Glutamatergic neuron (in vitro differentiated cells): Measurements from ENCODE around the gene IL17A. TPM values are rescaled to one million over a fixed set of nuclear protein-coding genes. Genes with fewer than 3 reads are reported as not detected.

Experiments
- DNase-seq: peaks from one replicate; pipeline ENCODE4 v3.0.0; 2022
- H3K27ac Mint-ChIP-seq: one replicate; pipeline ENCODE4 v1.8.0; 2020; ENCODE audit warnings: mild to moderate bottlenecking, mixed read lengths, inconsistent platforms; ENCODE audit not compliant: unreplicated experiment
- H3K27me3 Mint-ChIP-seq: one replicate; pipeline ENCODE4 v1.8.0; 2020; ENCODE audit warnings: mild to moderate bottlenecking, moderate library complexity, mixed read lengths, inconsistent platforms; ENCODE audit not compliant: unreplicated experiment
- H3K36me3 Mint-ChIP-seq: one replicate; pipeline ENCODE4 v1.8.0; 2020; ENCODE audit warnings: mild to moderate bottlenecking, mixed read lengths, inconsistent platforms; ENCODE audit not compliant: unreplicated experiment
- H3K4me1 Mint-ChIP-seq: one replicate; pipeline ENCODE4 v1.8.0; 2020; ENCODE audit warnings: mild to moderate bottlenecking, low read depth, mixed read lengths, inconsistent platforms; ENCODE audit not compliant: unreplicated experiment
- H3K4me3 Mint-ChIP-seq: one replicate; pipeline ENCODE4 v1.8.0; 2020; ENCODE audit warnings: mild to moderate bottlenecking, mixed read lengths, inconsistent platforms; ENCODE audit not compliant: unreplicated experiment
- H3K9me3 Mint-ChIP-seq: one replicate; pipeline ENCODE4 v1.8.0; 2020; ENCODE audit warnings: mild to moderate bottlenecking, moderate library complexity, mixed read lengths, inconsistent platforms; ENCODE audit not compliant: unreplicated experiment
- total RNA-seq: library from RNA; stranded (reverse); fragmentation: NEBNext Ultra II Directional; extraction: Animal tissue kit (Norgen Biotek cat#: 25700); gene quantifications from one replicate; pipeline ENCODE4 v1.2.1, GENCODE V29; 2021; ENCODE audit not compliant: unreplicated experiment
- TF ChIP-seq, protein P1 (sequence below): fragments of 200-600 bp; sonication (generic); IDR thresholded peaks from one replicate; pipeline ENCODE4 v1.5.0; 2021; ENCODE audit not compliant: partially characterized antibody, unreplicated experiment

The IL17A gene
- total RNA-seq, 1 donor from 2014 or later: not detected

- no peaks in the 10 kb centered on the region for H3K9me3 Mint-ChIP-seq
- H3K36me3 Mint-ChIP-seq: no peaks in the 10 kb centered on the region
- TF ChIP-seq, protein P1, sequence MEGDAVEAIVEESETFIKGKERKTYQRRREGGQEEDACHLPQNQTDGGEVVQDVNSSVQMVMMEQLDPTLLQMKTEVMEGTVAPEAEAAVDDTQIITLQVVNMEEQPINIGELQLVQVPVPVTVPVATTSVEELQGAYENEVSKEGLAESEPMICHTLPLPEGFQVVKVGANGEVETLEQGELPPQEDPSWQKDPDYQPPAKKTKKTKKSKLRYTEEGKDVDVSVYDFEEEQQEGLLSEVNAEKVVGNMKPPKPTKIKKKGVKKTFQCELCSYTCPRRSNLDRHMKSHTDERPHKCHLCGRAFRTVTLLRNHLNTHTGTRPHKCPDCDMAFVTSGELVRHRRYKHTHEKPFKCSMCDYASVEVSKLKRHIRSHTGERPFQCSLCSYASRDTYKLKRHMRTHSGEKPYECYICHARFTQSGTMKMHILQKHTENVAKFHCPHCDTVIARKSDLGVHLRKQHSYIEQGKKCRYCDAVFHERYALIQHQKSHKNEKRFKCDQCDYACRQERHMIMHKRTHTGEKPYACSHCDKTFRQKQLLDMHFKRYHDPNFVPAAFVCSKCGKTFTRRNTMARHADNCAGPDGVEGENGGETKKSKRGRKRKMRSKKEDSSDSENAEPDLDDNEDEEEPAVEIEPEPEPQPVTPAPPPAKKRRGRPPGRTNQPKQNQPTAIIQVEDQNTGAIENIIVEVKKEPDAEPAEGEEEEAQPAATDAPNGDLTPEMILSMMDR: no peak
- no peaks in the 10 kb centered on the region for H3K4me1 Mint-ChIP-seq
- DNase-seq: no peak
- no peak overlapping the region for H3K27ac Mint-ChIP-seq
- H3K4me3 Mint-ChIP-seq: no peak overlapping the region
- H3K27me3 Mint-ChIP-seq: no peaks in the 10 kb centered on the region
These were observed 8.2 kb upstream of the IL17A start for GRCh38 chr6:52177961-52178360.

- Mint-ChIP-seq H3K4me3 (no peak overlapping the region), H3K27ac (no peak overlapping the region), H3K36me3 (no peaks in the 10 kb centered on the region), H3K4me1 (no peaks in the 10 kb centered on the region), H3K9me3 (peaks cover 1% of the 10 kb centered on the region), H3K27me3 (no peaks in the 10 kb centered on the region)
- no peak for DNase-seq
- TF ChIP-seq, protein P1: no peak
These were observed 5.2 kb upstream of the IL17A start for GRCh38 chr6:52180787-52181558.

DNA sequence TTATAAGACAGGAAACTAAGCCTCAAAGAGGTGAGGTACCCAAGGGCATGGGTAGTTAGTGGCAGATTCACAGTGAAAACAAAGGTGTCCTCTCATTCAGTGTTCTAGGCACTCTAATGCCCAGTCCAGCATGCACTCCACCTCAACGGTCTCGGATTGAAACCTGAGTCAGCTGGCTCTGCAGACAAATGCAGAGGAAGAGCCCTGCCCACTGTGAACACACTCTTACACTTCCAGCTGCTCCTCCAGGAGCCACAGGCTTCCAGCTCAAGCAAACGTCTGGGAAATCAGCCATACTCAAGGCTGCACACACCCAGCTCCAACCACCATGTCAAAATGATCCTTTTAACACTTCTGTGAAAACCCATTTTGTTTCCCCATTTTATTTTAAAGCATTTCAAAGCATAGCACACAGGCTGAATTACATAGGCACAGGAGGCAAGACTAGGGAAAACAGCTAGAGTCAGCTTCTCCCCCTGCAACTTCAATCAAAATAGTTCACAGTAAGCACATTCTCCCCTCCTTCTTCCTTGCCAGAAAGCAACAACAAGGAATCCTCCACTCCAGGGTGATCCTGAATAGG is 3.0 kb upstream of the IL17A start:
- no peaks in the 10 kb centered on the region for H3K36me3 Mint-ChIP-seq
- no peaks in the 10 kb centered on the region for H3K4me1 Mint-ChIP-seq
- H3K9me3 Mint-ChIP-seq: peaks cover 1% of the 10 kb centered on the region
- TF ChIP-seq, protein P1: no peak
- H3K4me3 Mint-ChIP-seq: no peak overlapping the region
- H3K27me3 Mint-ChIP-seq: no peaks in the 10 kb centered on the region
- no peak for DNase-seq
- H3K27ac Mint-ChIP-seq: no peak overlapping the region

DNA sequence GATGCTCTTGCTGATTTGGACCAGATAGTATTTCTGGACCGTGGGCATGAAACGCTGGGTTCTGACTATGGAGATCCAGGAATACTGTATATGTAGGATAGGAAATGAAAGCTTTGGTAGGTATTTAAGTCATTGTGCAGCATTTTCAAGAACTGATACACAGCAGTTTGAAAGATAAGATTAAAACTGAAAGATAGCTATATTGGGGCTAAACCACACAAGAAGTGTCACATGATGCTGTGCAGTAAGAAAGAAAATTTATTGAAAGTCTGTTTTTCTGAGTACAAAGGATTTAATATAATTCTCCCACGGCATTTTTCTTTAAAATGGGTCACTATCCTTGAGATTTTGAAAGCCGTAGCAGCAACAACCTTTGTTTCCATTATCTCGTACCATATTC is 305 bp downstream of the IL17A start:
- no peaks in the 10 kb centered on the region for H3K36me3 Mint-ChIP-seq
- no peaks in the 10 kb centered on the region for H3K4me1 Mint-ChIP-seq
- peaks cover 1% of the 10 kb centered on the region for H3K9me3 Mint-ChIP-seq

More for the DNA sequence above, 305 bp downstream of the IL17A start:
- TF ChIP-seq, protein P1: no peak
- DNase-seq: no peak
- H3K27ac Mint-ChIP-seq: no peak overlapping the region
- H3K4me3 Mint-ChIP-seq: no peak overlapping the region
- no peaks in the 10 kb centered on the region for H3K27me3 Mint-ChIP-seq
